ENCODE measurements around the gene FRAS1.
A peak's percentile ranks its signal among the peaks of the same experiment; 100 is the strongest.

FRAS1 gene

GRCh38 chr4:78047366-78047765 is 9.8 kb upstream of the FRAS1 start:
- no peak for TF ChIP-seq CTCF (IDR thresholded peaks at IDR 0.05)
- Histone ChIP-seq H3K27ac (no peak overlapping the region), H3K4me3 (ENCODE audit: low read depth in 1 of 2, low read length in 1 of 2) (no peak overlapping the region), H3K4me1 (ENCODE audit: control insufficient read depth in 1 of 2, insufficient read depth in 1 of 2, low read depth in 1 of 2, low read length in 1 of 2) (no peaks in the 10 kb centered on the region), H3K27me3 (peaks cover 20% of the 10 kb centered on the region), H3K9me3 (no peaks in the 10 kb centered on the region), H3K36me3 (no peaks in the 10 kb centered on the region)

DNA sequence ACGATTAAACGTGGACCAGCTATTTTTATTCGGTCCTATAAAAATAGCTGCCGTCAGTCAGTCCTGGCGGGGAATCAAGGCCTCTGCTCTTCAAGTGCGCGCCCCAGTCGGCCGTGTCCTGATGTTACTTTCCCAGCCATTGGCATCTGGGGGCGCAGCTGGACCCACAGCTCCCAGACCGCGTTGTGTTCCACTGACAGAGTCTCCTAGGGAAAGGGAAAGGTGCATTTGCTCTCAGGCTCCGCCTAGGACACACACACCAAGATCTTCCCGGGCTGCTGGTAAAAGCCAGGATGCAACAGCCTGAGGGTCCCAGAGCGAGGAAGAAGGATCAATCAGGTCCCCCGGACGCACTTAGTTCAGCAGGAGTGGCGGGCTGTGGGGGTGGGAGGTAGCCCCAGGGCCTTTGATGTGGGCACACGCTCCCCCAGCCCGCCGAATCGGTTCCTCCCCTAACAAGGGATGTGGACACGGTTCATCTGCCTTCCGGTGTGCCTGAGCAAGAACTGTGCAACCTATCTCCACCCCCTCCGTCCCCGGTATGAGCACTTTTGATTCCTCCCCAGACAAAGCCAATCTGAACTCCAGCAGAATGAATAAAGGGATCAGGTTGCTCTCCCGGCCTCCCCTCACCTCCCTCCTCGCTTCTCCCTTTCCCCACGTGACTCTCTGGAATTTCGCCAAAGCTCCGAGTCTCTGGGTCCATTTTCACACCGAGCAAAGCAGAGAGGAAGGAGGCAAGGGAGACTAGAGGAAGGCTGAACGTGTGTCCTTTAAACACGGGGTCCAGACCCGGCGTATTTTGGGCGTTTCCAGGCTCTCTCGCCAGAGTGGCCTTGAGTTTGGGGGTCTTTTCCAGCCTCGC is 626 bp upstream of the FRAS1 start:
- Histone ChIP-seq H3K27me3 (peaks cover 100% of the 10 kb centered on the region), H3K9me3 (no peaks in the 10 kb centered on the region), H3K4me1 (ENCODE audit: control insufficient read depth in 1 of 2, insufficient read depth in 1 of 2, low read depth in 1 of 2, low read length in 1 of 2) (peaks cover 32 to 33% of the 10 kb centered on the region in 2 experiments), H3K36me3 (no peaks in the 10 kb centered on the region), H3K4me3 (ENCODE audit: low read depth in 1 of 2, low read length in 1 of 2) (peak overlapping the region; percentile 45 to 52), H3K27ac (no peak overlapping the region)
- no peak for TF ChIP-seq CTCF (IDR thresholded peaks at IDR 0.05)

DNA sequence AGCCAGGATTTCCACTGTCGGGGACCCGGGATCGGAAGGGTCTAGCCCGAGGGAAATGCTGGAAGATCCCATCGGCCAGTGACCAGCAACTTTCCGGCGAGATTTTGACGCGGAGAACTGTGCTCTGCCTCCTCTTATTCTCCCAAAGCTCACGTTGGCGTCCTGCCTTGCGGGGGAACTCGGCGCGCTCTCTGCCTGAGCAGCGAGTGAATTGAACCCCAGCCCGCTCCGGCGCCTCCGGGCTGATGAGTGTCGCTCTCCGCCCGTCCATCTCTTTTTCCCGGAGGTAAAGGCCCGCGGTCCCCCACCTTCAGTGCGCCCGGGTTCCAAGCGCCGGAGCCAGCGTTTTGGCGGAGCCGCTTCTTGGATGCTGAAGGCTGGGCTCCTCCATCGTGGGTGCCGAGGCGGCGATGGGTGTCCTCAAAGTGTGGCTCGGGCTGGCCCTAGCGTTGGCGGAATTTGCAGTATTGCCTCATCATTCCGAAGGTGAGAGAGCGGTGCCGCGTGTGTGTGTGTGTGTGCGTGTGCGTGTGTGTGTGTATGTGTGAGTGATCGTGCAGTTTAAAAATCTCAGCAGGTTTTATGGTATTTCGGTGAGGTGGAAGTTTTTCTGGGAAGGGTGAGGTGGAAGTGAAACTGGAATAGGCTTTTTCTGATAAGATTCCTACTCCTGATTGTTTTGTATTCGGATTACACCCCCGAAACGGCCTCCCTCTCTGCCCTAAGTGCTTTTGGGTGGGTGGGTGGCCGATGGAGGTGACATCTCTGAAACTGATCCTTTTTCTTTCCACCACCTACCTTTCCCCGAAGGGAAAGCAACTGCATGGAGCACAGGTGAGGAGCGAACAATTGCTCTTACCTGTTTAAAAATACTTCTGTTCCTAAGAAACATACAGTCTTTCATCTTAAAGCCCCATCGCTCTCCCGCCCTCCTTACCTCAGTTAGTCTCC is 752 bp downstream of the FRAS1 start:
- Histone ChIP-seq H3K27ac (no peak overlapping the region), H3K27me3 (peaks cover 100% of the 10 kb centered on the region), H3K4me3 (ENCODE audit: low read depth in 1 of 2, low read length in 1 of 2) (peak overlapping the region; percentile 45 to 52), H3K4me1 (ENCODE audit: control insufficient read depth in 1 of 2, insufficient read depth in 1 of 2, low read depth in 1 of 2, low read length in 1 of 2) (peaks cover 32 to 33% of the 10 kb centered on the region in 2 experiments), H3K9me3 (no peaks in the 10 kb centered on the region), H3K36me3 (no peaks in the 10 kb centered on the region)
- no peak for TF ChIP-seq CTCF (IDR thresholded peaks at IDR 0.05)

GRCh38 chr4:78058591-78059523 is 1.7 kb downstream of the FRAS1 start:
- H3K4me3 ChIP-seq (ENCODE audit: low read depth in 1 of 2, low read length in 1 of 2), result peak overlapping the region; percentile 45 to 52
- H3K27me3 ChIP-seq, result peaks cover 100% of the 10 kb centered on the region
- H3K4me1 ChIP-seq (ENCODE audit: control insufficient read depth in 1 of 2, insufficient read depth in 1 of 2, low read depth in 1 of 2, low read length in 1 of 2), result peaks cover 32 to 33% of the 10 kb centered on the region in 2 experiments
- no peak overlapping the region for H3K27ac ChIP-seq
- H3K9me3 ChIP-seq, result no peaks in the 10 kb centered on the region
- no peaks in the 10 kb centered on the region for H3K36me3 ChIP-seq
- TF ChIP-seq CTCF (IDR thresholded peaks at IDR 0.05), result no peak

DNA sequence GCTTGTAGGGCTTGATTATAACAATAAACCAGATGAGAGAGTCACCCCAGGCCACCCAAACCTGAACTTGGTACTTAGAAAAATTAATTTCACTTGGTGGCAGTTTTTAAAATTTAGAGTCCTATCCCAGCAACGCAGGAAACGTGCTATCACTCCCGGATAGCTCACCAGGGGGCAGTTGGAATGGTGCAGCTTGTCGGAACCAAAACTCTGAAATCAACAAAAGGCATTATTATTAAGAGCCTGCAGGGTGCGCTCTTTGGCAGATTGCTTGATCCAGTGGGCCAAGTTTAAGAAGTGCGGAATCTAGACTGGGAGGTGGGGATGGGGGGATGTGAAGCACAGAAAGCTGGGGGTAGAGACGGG is 2.4 kb downstream of the FRAS1 start:
- H3K4me1 ChIP-seq (ENCODE audit: control insufficient read depth in 1 of 2, insufficient read depth in 1 of 2, low read depth in 1 of 2, low read length in 1 of 2), result peaks cover 32 to 33% of the 10 kb centered on the region in 2 experiments
- H3K27me3 ChIP-seq, result peaks cover 100% of the 10 kb centered on the region
- H3K36me3 ChIP-seq, result no peaks in the 10 kb centered on the region
- no peak overlapping the region for H3K27ac ChIP-seq
- no peak for TF ChIP-seq CTCF (IDR thresholded peaks at IDR 0.05)
- H3K9me3 ChIP-seq, result no peaks in the 10 kb centered on the region
- peak overlapping the region in 1 of 2 experiments; percentile 52 for H3K4me3 ChIP-seq (ENCODE audit: low read depth in 1 of 2, low read length in 1 of 2)
